ENCODE data around the gene GOSR2.

GOSR2 gene

GRCh38 chr17:46928467-46929261 lies 5.7 kb downstream of the GOSR2 start:
- DNase-seq (ENCODE audit: extremely low spot score): no peak
- ChIA-PET CTCF (no interaction called here), POLR2A (no interaction called here)
- no peak for TF ChIP-seq FOXM1 (IDR thresholded peaks at IDR 0.05; ENCODE audit: borderline replicate concordance)
- TF ChIP-seq ELF4 (IDR thresholded peaks at IDR 0.05): no peak
- TF ChIP-seq CTBP1 (IDR thresholded peaks at IDR 0.05; ENCODE audit: borderline replicate concordance): no peak
- no peak for TF ChIP-seq FOXK2 (IDR thresholded peaks at IDR 0.05)

DNA sequence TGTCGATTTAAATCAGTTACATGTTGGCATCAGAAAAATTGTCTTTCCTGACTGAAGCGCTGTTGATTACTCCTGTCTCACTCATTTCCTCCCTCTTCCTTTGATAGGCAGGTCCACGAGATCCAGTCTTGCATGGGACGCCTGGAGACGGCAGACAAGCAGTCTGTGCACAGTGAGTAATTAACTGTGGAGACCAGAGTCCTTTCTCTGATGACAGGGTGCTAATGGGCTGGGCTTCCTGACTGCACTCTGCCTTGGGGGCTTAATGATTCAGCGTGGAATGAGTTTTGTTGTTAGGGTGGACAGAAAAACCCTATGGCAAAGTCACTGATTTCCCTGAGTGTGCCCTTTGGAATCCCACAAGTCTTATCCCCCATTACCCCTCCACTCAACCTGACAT lies 6.5 kb downstream of the GOSR2 start:
- ChIA-PET POLR2A (no interaction called here), CTCF (no interaction called here)
- TF ChIP-seq FOXA1 (IDR thresholded peaks at IDR 0.05): no peak
- TF ChIP-seq FOXK2 (IDR thresholded peaks at IDR 0.05): no peak
- TF ChIP-seq SUZ12 (IDR thresholded peaks at IDR 0.05): no peak
- no peak for TF ChIP-seq ELF4 (IDR thresholded peaks at IDR 0.05)
- no peak for TF ChIP-seq ZNF384 (IDR thresholded peaks at IDR 0.05)
- no peak for TF ChIP-seq CTBP1 (IDR thresholded peaks at IDR 0.05; ENCODE audit: borderline replicate concordance)
- no peak for TF ChIP-seq ARNT (IDR thresholded peaks at IDR 0.05)
- no peak for TF ChIP-seq L3MBTL2 (conservative IDR thresholded peaks at IDR 0.05)
- no peak for TF ChIP-seq HDGF (IDR thresholded peaks at IDR 0.05; ENCODE audit: borderline replicate concordance)
- no peak for TF ChIP-seq NFRKB (IDR thresholded peaks at IDR 0.05)
- no peak for TF ChIP-seq LEF1 (IDR thresholded peaks at IDR 0.05; ENCODE audit: borderline replicate concordance)
- no peak for TF ChIP-seq TARDBP (IDR thresholded peaks at IDR 0.05)
- TF ChIP-seq, protein P1, sequence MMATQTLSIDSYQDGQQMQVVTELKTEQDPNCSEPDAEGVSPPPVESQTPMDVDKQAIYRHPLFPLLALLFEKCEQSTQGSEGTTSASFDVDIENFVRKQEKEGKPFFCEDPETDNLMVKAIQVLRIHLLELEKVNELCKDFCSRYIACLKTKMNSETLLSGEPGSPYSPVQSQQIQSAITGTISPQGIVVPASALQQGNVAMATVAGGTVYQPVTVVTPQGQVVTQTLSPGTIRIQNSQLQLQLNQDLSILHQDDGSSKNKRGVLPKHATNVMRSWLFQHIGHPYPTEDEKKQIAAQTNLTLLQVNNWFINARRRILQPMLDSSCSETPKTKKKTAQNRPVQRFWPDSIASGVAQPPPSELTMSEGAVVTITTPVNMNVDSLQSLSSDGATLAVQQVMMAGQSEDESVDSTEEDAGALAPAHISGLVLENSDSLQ (IDR thresholded peaks at IDR 0.05): no peak
- no peak for TF ChIP-seq SP1 (IDR thresholded peaks at IDR 0.05)
- TF ChIP-seq FOXM1 (IDR thresholded peaks at IDR 0.05; ENCODE audit: borderline replicate concordance): no peak
- TF ChIP-seq BHLHE40 (IDR thresholded peaks at IDR 0.05; ENCODE audit: borderline replicate concordance): no peak
- no peak for DNase-seq (ENCODE audit: extremely low spot score)

DNA sequence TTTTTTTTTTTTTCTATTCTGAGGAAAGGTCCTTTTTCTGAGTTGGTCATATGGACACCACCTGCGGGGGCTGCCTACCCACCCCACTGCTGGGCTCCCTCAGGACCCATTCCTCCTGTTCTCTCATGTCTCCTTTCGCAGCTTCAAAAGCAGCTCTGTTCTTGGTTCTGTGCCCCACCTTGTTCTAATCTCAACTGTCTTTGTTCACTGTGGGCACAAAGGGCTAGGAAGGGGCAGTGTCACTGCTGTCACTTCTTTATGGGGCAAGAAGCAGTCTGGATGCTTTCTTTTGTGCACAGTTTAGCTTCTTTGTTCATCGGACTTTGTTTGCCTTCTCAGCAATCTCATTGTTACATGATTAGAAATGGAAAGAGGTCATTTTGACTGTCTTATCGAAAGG lies 7.1 kb downstream of the GOSR2 start:
- ChIA-PET POLR2A (no interaction called here), CTCF (no interaction called here)
- no peak for TF ChIP-seq BHLHE40 (IDR thresholded peaks at IDR 0.05; ENCODE audit: borderline replicate concordance)
- no peak for TF ChIP-seq FOXA1 (IDR thresholded peaks at IDR 0.05)
- TF ChIP-seq LEF1 (IDR thresholded peaks at IDR 0.05; ENCODE audit: borderline replicate concordance): no peak
- TF ChIP-seq ARNT (IDR thresholded peaks at IDR 0.05): no peak
- no peak for TF ChIP-seq SP1 (IDR thresholded peaks at IDR 0.05)
- TF ChIP-seq CTBP1 (IDR thresholded peaks at IDR 0.05; ENCODE audit: borderline replicate concordance): no peak
- no peak for TF ChIP-seq HDGF (IDR thresholded peaks at IDR 0.05; ENCODE audit: borderline replicate concordance)
- TF ChIP-seq SUZ12 (IDR thresholded peaks at IDR 0.05): no peak
- no peak for TF ChIP-seq ZNF384 (IDR thresholded peaks at IDR 0.05)
- no peak for TF ChIP-seq FOXK2 (IDR thresholded peaks at IDR 0.05)
- no peak for TF ChIP-seq FOXM1 (IDR thresholded peaks at IDR 0.05; ENCODE audit: borderline replicate concordance)
- no peak for TF ChIP-seq TARDBP (IDR thresholded peaks at IDR 0.05)
- TF ChIP-seq L3MBTL2 (conservative IDR thresholded peaks at IDR 0.05): no peak
- no peak for TF ChIP-seq ELF4 (IDR thresholded peaks at IDR 0.05)
- DNase-seq (ENCODE audit: extremely low spot score): no peak

DNA sequence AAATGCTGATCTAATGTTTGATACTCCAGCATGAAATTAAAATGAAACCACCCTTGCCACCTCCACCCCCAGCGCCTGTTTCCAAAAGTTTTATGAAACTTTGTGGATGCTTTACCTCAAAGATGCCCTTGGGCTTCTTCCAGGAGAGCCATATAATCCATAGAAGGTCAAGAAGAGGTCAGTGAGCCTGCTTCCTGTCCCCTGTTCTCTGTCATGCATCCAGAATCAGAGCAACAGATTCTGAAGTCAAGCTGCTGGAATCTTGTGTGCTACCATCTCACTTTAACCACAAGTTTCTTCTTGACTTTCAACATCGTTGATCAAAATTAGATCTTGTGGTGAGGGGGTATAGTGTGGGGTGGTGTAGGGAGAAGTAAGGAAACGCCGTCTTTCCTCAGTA lies 8.6 kb downstream of the GOSR2 start:
- CTCF ChIA-PET: no interaction called here
- DNase-seq (ENCODE audit: extremely low spot score): no peak
- POLR2A ChIA-PET: no interaction called here
- TF ChIP-seq ELF4 (IDR thresholded peaks at IDR 0.05) (no peak), L3MBTL2 (conservative IDR thresholded peaks at IDR 0.05) (no peak), CTBP1 (IDR thresholded peaks at IDR 0.05; ENCODE audit: borderline replicate concordance) (no peak), SUZ12 (IDR thresholded peaks at IDR 0.05) (no peak), NFRKB (IDR thresholded peaks at IDR 0.05) (no peak), ZNF384 (IDR thresholded peaks at IDR 0.05) (no peak), TARDBP (IDR thresholded peaks at IDR 0.05) (no peak), ARNT (IDR thresholded peaks at IDR 0.05) (no peak), SP1 (IDR thresholded peaks at IDR 0.05) (no peak), FOXA1 (IDR thresholded peaks at IDR 0.05) (no peak), BHLHE40 (IDR thresholded peaks at IDR 0.05; ENCODE audit: borderline replicate concordance) (no peak), FOXM1 (IDR thresholded peaks at IDR 0.05; ENCODE audit: borderline replicate concordance) (no peak), FOXK2 (IDR thresholded peaks at IDR 0.05) (no peak), HDGF (IDR thresholded peaks at IDR 0.05; ENCODE audit: borderline replicate concordance) (no peak), LEF1 (IDR thresholded peaks at IDR 0.05; ENCODE audit: borderline replicate concordance) (no peak)
- TF ChIP-seq, protein P1 (IDR thresholded peaks at IDR 0.05): no peak

DNA sequence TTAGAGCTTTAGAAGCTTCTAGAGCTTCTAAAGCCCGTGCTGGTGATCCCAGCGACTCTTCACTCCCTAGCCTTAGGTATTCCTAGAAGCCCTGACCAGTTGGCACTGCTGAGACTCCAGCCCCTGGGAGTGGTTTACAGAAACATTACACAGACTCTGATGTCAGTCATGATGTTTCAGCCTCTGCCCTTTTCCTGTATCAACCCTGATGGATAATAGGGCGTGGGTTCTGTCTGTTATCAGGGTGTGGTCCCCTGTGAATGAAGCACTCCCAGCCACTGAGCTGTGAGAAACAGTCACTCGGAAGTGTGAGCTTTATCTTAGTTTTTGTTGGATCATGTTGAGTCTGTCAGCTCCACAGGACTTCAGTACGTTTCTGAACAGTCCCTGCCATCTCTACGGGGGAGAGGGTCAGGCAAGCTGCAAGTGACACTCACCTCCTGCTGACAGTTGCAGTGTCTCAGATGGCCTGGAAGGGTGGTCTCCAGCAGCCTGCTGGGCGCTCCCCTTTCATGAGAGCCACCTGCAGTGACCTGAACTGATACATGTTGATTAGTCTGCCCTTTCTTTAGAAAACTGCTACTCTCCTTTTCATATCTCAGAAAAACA lies 12.8 kb downstream of the GOSR2 start:
- no peak for DNase-seq (ENCODE audit: extremely low spot score)
- ChIA-PET CTCF (no interaction called here), POLR2A (no interaction called here)
- TF ChIP-seq, protein P1 (IDR thresholded peaks at IDR 0.05): no peak
- no peak for TF ChIP-seq LEF1 (IDR thresholded peaks at IDR 0.05; ENCODE audit: borderline replicate concordance)
- TF ChIP-seq NFRKB (IDR thresholded peaks at IDR 0.05): no peak
- no peak for TF ChIP-seq TARDBP (IDR thresholded peaks at IDR 0.05)
- no peak for TF ChIP-seq SUZ12 (IDR thresholded peaks at IDR 0.05)
- no peak for TF ChIP-seq ZNF384 (IDR thresholded peaks at IDR 0.05)
- TF ChIP-seq HDGF (IDR thresholded peaks at IDR 0.05; ENCODE audit: borderline replicate concordance): no peak
- TF ChIP-seq ELF4 (IDR thresholded peaks at IDR 0.05): no peak
- TF ChIP-seq CTBP1 (IDR thresholded peaks at IDR 0.05; ENCODE audit: borderline replicate concordance): no peak
- TF ChIP-seq FOXM1 (IDR thresholded peaks at IDR 0.05; ENCODE audit: borderline replicate concordance): no peak
- TF ChIP-seq L3MBTL2 (conservative IDR thresholded peaks at IDR 0.05): no peak
